ENCODE measurements around the gene RNF13.
A peak's percentile ranks its signal among the peaks of the same experiment; 100 is the strongest.

The RNF13 gene

GRCh38 chr3:149998946-149999345, 185.9 kb downstream of the RNF13 start:
- no peak for TF ChIP-seq CTCF (IDR thresholded peaks at IDR 0.05; ENCODE audit: insufficient read depth, low read depth, low read length, missing control alignments)
- H3K4me3 ChIP-seq (ENCODE audit: low read length) = no peak overlapping the region
- no peak for DNase-seq (ENCODE audit: low read depth)

- DNase-seq (ENCODE audit: low read depth) = no peak
- no peak for TF ChIP-seq CTCF (IDR thresholded peaks at IDR 0.05; ENCODE audit: insufficient read depth, low read depth, low read length, missing control alignments)
- no peak overlapping the region for H3K4me3 ChIP-seq (ENCODE audit: low read length)
These were observed 186.4 kb downstream of the RNF13 start for GRCh38 chr3:149999421-149999820.

GRCh38 chr3:150000641-150001040, 187.6 kb downstream of the RNF13 start:
- no peak for DNase-seq (ENCODE audit: low read depth)
- no peak for TF ChIP-seq CTCF (IDR thresholded peaks at IDR 0.05; ENCODE audit: insufficient read depth, low read depth, low read length, missing control alignments)
- H3K4me3 ChIP-seq (ENCODE audit: low read length) = no peak overlapping the region

- no peak for TF ChIP-seq CTCF (IDR thresholded peaks at IDR 0.05; ENCODE audit: insufficient read depth, low read depth, low read length, missing control alignments)
- peak; percentile 61 for DNase-seq (ENCODE audit: low read depth)
- H3K4me3 ChIP-seq (ENCODE audit: low read length) = no peak overlapping the region
These were observed 192.5 kb downstream of the RNF13 start for GRCh38 chr3:150005243-150006112.

GRCh38 chr3:150006794-150007193, 193.8 kb downstream of the RNF13 start:
- no peak for TF ChIP-seq CTCF (IDR thresholded peaks at IDR 0.05; ENCODE audit: insufficient read depth, low read depth, low read length, missing control alignments)
- DNase-seq (ENCODE audit: low read depth) = no peak
- H3K4me3 ChIP-seq (ENCODE audit: low read length) = no peak overlapping the region

All from epithelial cell of esophagus (primary cell).